ACC112 (cell line): ENCODE results near the gene SPRED2.

Source experiments
- H2AFZ ChIP-seq: fragments of 200-600 bp; sonication (generic); one replicate; pipeline ENCODE4 v1.6.0; 2017; ENCODE audit warnings: antibody characterized with exemption, low read length; ENCODE audit not compliant: unreplicated experiment
- H3K27ac ChIP-seq: fragments of 200-600 bp; sonication (generic); 2 replicates; pipeline ENCODE4 v1.5.1; 2014; ENCODE audit warnings: low read depth, mild to moderate bottlenecking, antibody characterized with exemption, low read length, moderate library complexity
- H3K27me3 ChIP-seq: fragments of 200-600 bp; sonication (generic); 2 replicates; pipeline ENCODE4 v1.6.1; 2014; ENCODE audit warnings: mild to moderate bottlenecking, antibody characterized with exemption, low read length, moderate library complexity, mixed read lengths; ENCODE audit not compliant: insufficient read depth
- H3K36me3 ChIP-seq: fragments of 200-600 bp; sonication (generic); 2 replicates; pipeline ENCODE4 v1.6.1; 2016; ENCODE audit warnings: mild to moderate bottlenecking, antibody characterized with exemption, low read length, moderate library complexity, mixed read lengths; ENCODE audit not compliant: insufficient read depth
- H3K4me1 ChIP-seq: fragments of 200-600 bp; sonication (generic); one replicate; pipeline ENCODE4 v1.6.1; 2016; ENCODE audit warnings: low read length, mixed read lengths; ENCODE audit not compliant: insufficient read depth, unreplicated experiment, control insufficient read depth
- H3K4me3 ChIP-seq: fragments of 200-600 bp; sonication (generic); 2 replicates; pipeline ENCODE4 v1.5.1; 2014; ENCODE audit warnings: mild to moderate bottlenecking, low read depth, low read length
- H3K79me2 ChIP-seq: fragments of 200-600 bp; sonication (generic); one replicate; pipeline ENCODE4 v1.6.0; 2016; ENCODE audit warnings: low read length; ENCODE audit not compliant: control insufficient read depth, unreplicated experiment, insufficient read depth

Gene SPRED2

GRCh38 chr2:65386344-65386743 is 46.1 kb downstream of the SPRED2 start:
- H3K27me3 ChIP-seq, result no peaks in the 10 kb centered on the region
- peaks cover 62% of the 10 kb centered on the region for H3K4me1 ChIP-seq
- no peak overlapping the region for H3K4me3 ChIP-seq
- H3K27ac ChIP-seq, result no peak overlapping the region
- no peaks in the 10 kb centered on the region for H3K36me3 ChIP-seq
- H2AFZ ChIP-seq, result no peak overlapping the region
- peaks cover 54% of the 10 kb centered on the region for H3K79me2 ChIP-seq

GRCh38 chr2:65383541-65384488 is 48.6 kb downstream of the SPRED2 start:
- Histone ChIP-seq H3K36me3 (no peaks in the 10 kb centered on the region), H3K79me2 (peaks cover 56% of the 10 kb centered on the region), H3K4me3 (peak overlapping the region; percentile 43; the same call in 1 of the 2 replicates), H2AFZ (no peak overlapping the region), H3K4me1 (peaks cover 64% of the 10 kb centered on the region), H3K27ac (peak overlapping the region; percentile 78), H3K27me3 (no peaks in the 10 kb centered on the region)

- Histone ChIP-seq H2AFZ (no peak overlapping the region), H3K79me2 (peaks cover 46% of the 10 kb centered on the region), H3K4me1 (peaks cover 67% of the 10 kb centered on the region), H3K27me3 (no peaks in the 10 kb centered on the region), H3K36me3 (no peaks in the 10 kb centered on the region), H3K27ac (peak overlapping the region; percentile 78), H3K4me3 (peak overlapping the region; percentile 43; the same call in 1 of the 2 replicates)
These were observed 49.5 kb downstream of the SPRED2 start for GRCh38 chr2:65382776-65383357.

- H3K79me2 ChIP-seq, result peaks cover 44% of the 10 kb centered on the region
- no peaks in the 10 kb centered on the region for H3K27me3 ChIP-seq
- H3K36me3 ChIP-seq, result no peaks in the 10 kb centered on the region
- no peak overlapping the region for H3K4me3 ChIP-seq
- H3K4me1 ChIP-seq, result peaks cover 72% of the 10 kb centered on the region
- H3K27ac ChIP-seq, result peak overlapping the region; percentile 41; the same call in 1 of the 2 replicates
- no peak overlapping the region for H2AFZ ChIP-seq
These were observed 50.1 kb downstream of the SPRED2 start for GRCh38 chr2:65382323-65382722.

GRCh38 chr2:65381607-65382051 is 50.8 kb downstream of the SPRED2 start:
- H3K79me2 ChIP-seq, result peaks cover 37% of the 10 kb centered on the region
- H3K4me1 ChIP-seq, result peaks cover 71% of the 10 kb centered on the region

GRCh38 chr2:65380255-65380654 is 52.1 kb downstream of the SPRED2 start:
- H3K4me1 ChIP-seq, result peaks cover 67% of the 10 kb centered on the region
- H3K4me3 ChIP-seq, result no peak overlapping the region
- no peak overlapping the region for H2AFZ ChIP-seq
- H3K36me3 ChIP-seq, result no peaks in the 10 kb centered on the region
- no peak overlapping the region for H3K27ac ChIP-seq
- H3K27me3 ChIP-seq, result no peaks in the 10 kb centered on the region
- H3K79me2 ChIP-seq, result peaks cover 37% of the 10 kb centered on the region

More at GRCh38 chr2:65381607-65382051, 50.8 kb downstream of the SPRED2 start:
- Histone ChIP-seq H3K36me3 (no peaks in the 10 kb centered on the region), H3K27ac (no peak overlapping the region), H3K27me3 (no peaks in the 10 kb centered on the region), H3K4me3 (no peak overlapping the region), H2AFZ (no peak overlapping the region)

- no peak overlapping the region for H3K27ac ChIP-seq
- H2AFZ ChIP-seq, result no peak overlapping the region
- peaks cover 40% of the 10 kb centered on the region for H3K79me2 ChIP-seq
- H3K27me3 ChIP-seq, result no peaks in the 10 kb centered on the region
- no peaks in the 10 kb centered on the region for H3K36me3 ChIP-seq
- peaks cover 67% of the 10 kb centered on the region for H3K4me1 ChIP-seq
- H3K4me3 ChIP-seq, result no peak overlapping the region
These were observed 52.7 kb downstream of the SPRED2 start for GRCh38 chr2:65379721-65380171.

- Histone ChIP-seq H2AFZ (no peak overlapping the region), H3K4me3 (no peak overlapping the region), H3K27ac (no peak overlapping the region), H3K79me2 (peaks cover 37% of the 10 kb centered on the region), H3K4me1 (peaks cover 61% of the 10 kb centered on the region), H3K27me3 (no peaks in the 10 kb centered on the region), H3K36me3 (no peaks in the 10 kb centered on the region)
These were observed 53.2 kb downstream of the SPRED2 start for GRCh38 chr2:65379223-65379622.

- no peak overlapping the region for H3K27ac ChIP-seq
- H2AFZ ChIP-seq, result no peak overlapping the region
- H3K4me3 ChIP-seq, result no peak overlapping the region
- no peaks in the 10 kb centered on the region for H3K27me3 ChIP-seq
- H3K36me3 ChIP-seq, result no peaks in the 10 kb centered on the region
- peaks cover 59% of the 10 kb centered on the region for H3K4me1 ChIP-seq
- H3K79me2 ChIP-seq, result peaks cover 46% of the 10 kb centered on the region
These were observed 54.1 kb downstream of the SPRED2 start for GRCh38 chr2:65378290-65378689.

- no peak overlapping the region for H2AFZ ChIP-seq
- no peaks in the 10 kb centered on the region for H3K27me3 ChIP-seq
- H3K27ac ChIP-seq, result peak overlapping the region; percentile 12; the same call in 1 of the 2 replicates
- H3K4me1 ChIP-seq, result peaks cover 59% of the 10 kb centered on the region
- no peaks in the 10 kb centered on the region for H3K36me3 ChIP-seq
- no peak overlapping the region for H3K4me3 ChIP-seq
- H3K79me2 ChIP-seq, result peaks cover 52% of the 10 kb centered on the region
These were observed 54.7 kb downstream of the SPRED2 start for GRCh38 chr2:65377556-65378192.
